GM18861 (cell line): ENCODE measurements around the gene TPP2.

Experiments
- ATAC-seq: cut with Tn5 transposase; IDR thresholded peaks from one replicate; pipeline ENCODE4 v1.9.1; 2021; ENCODE audit not compliant: unreplicated experiment

TPP2 gene

DNA sequence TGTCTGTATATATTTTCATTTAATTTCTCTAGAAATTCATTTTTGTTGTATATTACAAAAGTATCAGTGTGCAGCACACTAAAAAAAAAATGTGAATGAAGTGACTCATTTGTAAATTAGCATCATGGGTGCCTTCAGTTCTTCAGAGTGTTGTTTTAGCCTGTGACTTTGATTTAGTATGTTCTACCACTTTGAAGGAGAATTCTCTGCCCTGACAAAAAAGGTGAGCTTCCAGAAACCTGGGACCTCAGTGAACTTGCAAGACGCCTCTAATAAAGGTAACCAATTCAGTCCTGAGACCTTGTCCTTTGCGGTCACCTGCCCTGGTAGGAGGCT lies 95.7 kb downstream of the TPP2 start:
- no peak for ATAC-seq

- ATAC-seq = no peak
Observed at GRCh38 chr13:102693250-102693649, 96.5 kb downstream of the TPP2 start.

GRCh38 chr13:102693776-102694175 lies 97.0 kb downstream of the TPP2 start:
- ATAC-seq = no peak

DNA sequence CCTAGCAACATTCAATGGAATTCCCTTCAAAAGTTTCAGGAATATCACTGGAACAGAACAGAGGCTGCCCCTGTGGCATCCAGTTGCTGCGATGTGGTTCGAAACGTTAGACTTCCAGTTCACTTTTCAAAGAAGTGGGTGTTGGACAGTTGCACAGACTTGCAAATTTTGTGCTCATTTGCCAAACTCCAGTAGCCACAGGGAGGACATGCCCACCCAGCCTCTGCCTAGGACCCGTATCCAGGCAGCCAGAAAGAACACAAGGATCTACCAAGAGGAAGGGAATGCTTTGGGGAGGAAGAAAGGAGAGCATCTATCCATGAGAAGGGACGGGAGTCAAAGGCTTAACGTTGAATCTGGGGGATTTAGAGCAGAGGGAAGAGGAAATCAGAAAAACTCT lies 98.2 kb downstream of the TPP2 start, which contains the start of gene METTL21C:
Gene METTL21C, minus strand, starts transcription at position 108 of the 400 bp plus-strand sequence. CDS start 546 bp downstream, outside the sequence.
- ATAC-seq = no peak

DNA sequence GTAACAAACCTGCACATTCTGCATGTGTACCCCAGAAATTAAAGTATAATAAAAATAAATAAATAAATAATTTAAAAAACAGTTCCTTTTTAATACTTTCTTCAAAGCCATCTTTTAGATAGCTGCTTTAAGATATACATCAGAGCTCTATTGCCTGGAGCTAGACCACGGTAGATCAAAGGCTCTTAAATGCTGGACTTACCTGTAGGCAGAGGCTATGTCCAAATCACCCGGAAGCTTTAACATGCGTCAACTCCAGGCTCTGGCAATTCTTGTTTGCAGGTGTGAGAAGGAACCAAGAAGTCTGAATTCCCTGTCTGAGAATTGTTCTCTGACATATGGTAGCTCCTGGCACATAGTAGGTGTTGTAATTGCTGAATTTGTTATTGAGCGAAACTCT lies 99.7 kb downstream of the TPP2 start:
- ATAC-seq = no peak

- no peak for ATAC-seq
Observed at GRCh38 chr13:102697264-102697663, 100.5 kb downstream of the TPP2 start.

- no peak for ATAC-seq
Observed at GRCh38 chr13:102697929-102698648, 101.3 kb downstream of the TPP2 start.

GRCh38 chr13:102698649-102698980 lies 101.8 kb downstream of the TPP2 start:
- ATAC-seq = no peak

GRCh38 chr13:102699504-102699903 lies 102.7 kb downstream of the TPP2 start:
- ATAC-seq = no peak

GRCh38 chr13:102700088-102701031 lies 103.6 kb downstream of the TPP2 start:
- no peak for ATAC-seq

- ATAC-seq = no peak
Observed at GRCh38 chr13:102701331-102701730, 104.5 kb downstream of the TPP2 start.

DNA sequence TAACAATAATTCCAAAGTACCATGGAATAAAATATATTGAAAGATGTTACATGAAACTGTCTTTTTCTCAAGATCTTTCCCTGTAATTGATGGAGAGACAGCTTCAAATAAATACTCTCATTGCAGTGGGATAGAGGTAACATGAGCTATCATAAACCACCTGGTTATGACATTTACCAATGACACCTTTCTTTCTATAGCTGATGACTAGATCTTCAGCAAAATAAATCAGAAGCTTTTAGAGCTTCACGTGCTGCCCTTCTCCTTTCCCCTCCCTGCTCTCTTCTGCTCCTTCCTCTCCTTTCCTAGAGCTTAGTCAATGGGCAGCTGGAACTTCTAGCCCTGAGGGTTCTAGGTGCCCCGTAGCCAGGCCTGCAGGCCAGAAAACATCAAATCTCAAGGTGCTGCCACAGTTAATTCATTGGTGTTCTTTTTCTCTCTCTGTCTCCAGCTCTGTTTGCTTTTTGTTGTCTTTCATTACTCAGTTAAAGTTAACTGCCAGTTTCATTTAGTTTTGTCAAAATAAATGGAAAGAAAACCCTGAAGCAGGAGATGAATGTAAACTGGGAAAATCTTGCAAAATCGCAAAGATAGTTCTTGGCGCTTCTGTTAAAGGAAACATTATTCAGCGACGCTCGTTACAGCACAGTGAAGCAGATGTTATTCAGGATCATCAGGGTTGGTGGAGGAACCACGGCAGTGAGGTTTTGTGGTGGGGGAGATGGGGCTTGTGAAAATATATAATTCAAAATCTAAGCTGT lies 106.4 kb downstream of the TPP2 start:
- no peak for ATAC-seq

DNA sequence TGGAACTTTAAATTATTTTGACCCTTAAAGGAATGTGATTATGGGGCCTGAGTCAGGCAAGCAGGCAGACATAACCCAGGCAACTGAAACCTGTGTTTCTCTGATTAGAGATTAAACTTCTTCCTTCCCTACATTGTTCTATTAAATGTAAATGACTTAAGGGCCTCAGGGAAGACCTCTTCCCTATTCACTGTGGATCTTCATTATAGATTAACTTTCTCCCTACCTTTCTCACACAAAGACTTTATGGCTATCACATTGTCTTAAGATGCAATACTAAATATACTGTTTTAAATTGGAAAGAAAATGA lies 106.9 kb downstream of the TPP2 start:
- no peak for ATAC-seq

DNA sequence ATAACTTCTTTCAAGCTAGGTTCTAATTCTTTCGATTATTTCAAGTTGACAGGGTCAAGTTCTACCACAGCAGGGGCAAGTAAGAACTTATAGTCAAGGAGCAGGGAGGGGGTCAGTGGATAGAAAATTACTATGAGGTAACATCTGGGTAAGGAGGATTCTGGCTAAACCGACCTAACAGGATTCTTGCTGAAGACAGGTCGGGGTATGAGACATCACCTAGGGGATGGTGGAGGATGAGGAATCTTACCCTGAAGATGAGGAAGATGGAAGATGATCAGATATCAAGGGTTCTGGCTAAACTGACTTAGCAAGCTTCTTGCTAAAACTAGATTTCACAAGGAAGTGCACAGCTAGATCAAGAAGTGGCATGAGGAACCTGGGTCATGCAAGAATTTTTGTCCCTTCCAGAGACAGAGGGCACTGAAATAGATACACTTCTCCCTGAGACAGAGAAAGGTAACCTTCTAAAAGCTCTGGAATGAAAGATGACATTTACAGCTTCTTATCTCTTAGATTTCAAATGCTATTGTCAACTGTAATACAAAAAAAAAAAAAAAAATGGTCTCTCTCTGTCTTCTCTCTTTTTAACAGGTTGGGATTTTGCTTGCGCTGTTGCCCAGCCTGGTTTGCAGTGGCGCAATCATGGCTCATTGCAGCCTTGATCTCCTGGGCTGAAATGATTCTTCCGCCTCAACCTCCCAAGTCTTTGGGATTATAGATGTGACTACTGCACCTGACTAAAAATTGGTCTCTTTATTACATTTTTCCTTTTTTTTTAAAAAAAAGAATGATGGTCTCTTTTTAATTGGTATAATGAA lies 107.7 kb downstream of the TPP2 start:
- ATAC-seq = no peak

DNA sequence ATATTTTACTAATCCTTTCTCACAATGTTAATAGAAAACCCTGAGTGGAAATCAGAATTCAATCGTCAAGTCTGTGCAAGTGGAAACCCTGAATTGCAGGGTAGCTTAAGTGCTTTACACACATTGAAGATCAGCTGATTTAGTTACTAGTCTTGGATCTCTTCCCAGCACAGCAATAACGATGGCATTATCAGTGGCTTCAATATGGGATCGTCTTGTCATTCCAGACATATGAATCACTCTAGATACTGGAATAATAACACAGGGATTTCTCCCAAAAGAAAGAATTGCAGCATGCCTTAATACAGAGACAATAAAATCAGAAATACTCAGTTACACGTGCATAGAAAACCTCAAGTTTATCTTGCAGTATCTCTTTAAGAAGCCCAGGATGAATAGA lies 110.7 kb downstream of the TPP2 start:
- no peak for ATAC-seq

GRCh38 chr13:102708211-102708610 lies 111.4 kb downstream of the TPP2 start:
- no peak for ATAC-seq

DNA sequence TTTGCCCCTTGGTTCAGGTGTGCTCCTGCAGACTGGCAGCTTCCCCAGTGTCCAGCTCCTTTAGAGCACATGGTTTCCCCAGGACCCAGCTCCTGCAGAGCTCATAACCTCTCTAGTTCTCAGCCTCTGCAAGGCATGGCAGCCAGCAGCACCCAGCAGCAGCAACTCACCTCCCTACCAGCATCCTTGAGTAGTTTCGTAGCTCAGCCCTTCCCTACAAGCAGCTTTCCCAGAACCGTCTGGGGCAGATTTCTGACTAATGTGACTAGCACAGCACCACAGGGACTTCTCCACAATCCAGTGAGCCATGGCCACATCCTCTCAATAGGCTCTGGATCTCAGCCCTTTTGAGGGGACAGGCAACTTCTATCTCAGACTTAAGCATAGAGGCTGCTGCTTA lies 112.2 kb downstream of the TPP2 start:
- ATAC-seq = no peak

- no peak for ATAC-seq
Observed at GRCh38 chr13:102709536-102709935, 112.8 kb downstream of the TPP2 start.

DNA sequence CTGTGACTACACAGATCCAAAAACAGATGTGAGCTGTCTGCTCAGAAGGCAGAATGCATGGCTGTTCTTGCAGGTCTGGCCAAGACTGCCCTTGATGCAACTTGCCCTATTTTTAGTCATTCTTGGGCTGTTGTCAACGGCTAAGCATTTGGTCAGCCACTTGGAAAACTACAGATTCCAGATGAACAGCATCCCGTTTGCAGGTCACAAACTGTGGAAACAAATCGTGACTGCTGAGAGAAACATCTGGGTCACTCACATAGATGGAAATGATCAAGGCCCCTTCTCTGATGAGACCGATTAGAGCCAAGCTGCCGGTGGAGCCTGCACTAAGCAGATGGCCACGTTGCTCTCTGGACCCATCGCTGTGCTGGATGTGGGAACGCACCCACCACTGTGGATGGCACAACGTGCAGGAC lies 113.5 kb downstream of the TPP2 start:
- no peak for ATAC-seq

DNA sequence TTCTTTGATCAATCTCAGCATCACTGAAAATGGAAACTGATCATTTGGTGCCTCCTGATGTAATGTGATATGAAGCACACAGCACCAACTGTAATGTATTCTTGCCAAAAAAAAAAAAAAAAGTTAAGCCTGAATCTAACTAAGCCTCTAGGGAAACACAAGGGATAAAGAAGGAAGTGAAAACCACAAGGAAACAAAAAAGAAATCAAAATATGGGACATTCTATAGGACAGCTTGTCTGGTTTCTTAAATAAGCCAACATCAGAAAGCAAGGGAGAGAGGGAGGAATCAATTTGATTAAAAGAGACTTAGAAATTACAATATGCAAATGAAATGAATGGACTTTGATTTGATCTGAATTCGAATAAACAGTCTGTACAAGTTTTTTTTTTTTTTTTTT lies 118.7 kb downstream of the TPP2 start:
- no peak for ATAC-seq

DNA sequence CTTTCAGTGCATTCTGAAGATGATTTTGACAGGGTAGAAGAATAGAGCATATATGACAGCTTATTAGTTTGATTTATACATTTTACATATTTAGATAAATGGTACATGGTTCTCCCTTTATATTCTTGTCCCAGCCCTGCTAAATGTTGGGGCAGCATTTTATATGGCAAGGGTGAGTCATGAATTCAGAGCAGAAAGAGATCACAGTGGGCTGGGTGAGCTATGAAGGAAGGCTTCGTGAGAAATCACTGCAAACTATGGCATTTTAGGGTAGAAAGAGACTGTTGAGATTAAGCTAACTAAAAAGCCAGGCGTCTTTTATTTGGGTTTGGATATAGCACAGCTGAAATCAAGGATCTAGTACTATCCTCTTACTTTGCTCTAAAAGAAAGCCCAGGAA lies 122.0 kb downstream of the TPP2 start:
- ATAC-seq = no peak
